ENCODE measurements around the gene FAM81A.

DNA sequence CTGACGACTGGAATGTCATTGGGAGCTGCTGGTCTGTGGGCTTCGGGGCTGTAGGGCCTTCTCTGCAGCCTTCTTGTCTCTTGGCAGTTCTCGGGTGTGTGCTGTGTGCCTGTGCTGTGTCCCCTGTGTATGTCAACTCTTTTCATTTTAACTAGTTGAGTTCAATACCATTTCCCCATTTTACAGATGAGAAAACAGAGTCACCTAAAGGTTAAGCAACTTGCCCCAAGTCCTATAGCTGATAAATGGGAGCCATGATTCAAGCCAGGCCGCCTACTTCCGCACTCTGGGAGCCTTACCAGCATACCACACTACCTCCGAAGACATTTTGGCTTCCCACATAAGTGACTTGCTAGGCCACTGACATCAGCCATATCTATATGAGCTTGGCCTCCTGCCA is 85.7 kb downstream of the FAM81A start:
- TF ChIP-seq, protein P1, sequence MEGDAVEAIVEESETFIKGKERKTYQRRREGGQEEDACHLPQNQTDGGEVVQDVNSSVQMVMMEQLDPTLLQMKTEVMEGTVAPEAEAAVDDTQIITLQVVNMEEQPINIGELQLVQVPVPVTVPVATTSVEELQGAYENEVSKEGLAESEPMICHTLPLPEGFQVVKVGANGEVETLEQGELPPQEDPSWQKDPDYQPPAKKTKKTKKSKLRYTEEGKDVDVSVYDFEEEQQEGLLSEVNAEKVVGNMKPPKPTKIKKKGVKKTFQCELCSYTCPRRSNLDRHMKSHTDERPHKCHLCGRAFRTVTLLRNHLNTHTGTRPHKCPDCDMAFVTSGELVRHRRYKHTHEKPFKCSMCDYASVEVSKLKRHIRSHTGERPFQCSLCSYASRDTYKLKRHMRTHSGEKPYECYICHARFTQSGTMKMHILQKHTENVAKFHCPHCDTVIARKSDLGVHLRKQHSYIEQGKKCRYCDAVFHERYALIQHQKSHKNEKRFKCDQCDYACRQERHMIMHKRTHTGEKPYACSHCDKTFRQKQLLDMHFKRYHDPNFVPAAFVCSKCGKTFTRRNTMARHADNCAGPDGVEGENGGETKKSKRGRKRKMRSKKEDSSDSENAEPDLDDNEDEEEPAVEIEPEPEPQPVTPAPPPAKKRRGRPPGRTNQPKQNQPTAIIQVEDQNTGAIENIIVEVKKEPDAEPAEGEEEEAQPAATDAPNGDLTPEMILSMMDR (IDR thresholded peaks at IDR 0.05) = no peak
- no peak for TF ChIP-seq POLR2A (IDR thresholded peaks at IDR 0.05)
